HL-60/S4 treated with retinoic acid at 250 ng/mL for 4 days and 3 days (cell line): ENCODE results near the gene ACAP1.

Experiments used
- in situ Hi-C: fragments of 300-500 bp; cut with MboI; formaldehyde crosslinking; loops from 2 replicates; pipeline ENCODE4 v1.7.0; 2022; ENCODE audit warnings: low sequenced_read_pairs

Gene ACAP1

GRCh38 chr17:7336240-7337175 lies at the start of gene ACAP1:
ACAP1 (plus strand) TSS chr17:7336529; CDS start chr17:7336735, 206 bp downstream.
- in situ Hi-C loops: no loop called here

DNA sequence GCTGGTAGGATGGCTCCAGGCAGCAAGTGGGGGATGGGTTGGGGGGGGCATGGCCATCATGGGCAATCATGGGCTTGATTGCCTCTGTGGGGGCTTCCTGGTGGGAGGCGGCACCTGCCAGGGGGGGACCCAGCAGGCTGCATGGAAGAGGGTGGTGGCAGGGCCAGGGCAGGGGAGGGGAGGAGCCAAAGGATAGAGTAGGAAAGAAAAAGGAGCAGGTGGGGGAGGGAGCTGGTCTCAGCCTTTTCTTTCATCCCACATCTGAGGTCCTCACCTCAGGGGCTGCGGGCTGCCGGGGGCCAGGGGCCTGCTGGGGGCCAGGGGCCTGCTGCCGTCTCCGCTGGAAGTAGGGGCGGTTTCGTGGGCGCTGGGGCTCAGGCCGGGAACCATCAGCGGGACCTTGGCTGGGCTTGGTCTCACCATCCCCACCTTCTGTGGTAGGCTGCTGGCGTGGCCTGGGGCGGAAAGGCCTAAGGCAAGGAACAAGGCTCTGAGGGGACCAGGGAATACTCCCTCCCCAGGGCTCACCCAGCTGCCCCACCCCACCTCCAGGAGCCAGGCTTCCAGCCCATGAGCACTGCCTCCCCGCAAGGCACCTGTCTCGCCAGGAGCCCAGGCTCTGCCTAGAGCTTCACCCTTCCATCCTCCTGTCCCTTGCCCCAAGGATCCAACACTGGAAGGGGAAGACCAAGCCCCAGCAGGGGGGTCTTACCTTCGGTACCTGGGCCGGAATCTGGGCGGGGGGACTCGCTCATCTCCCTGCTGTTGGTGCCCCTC lies 46.9 kb upstream of the ACAP1 start:
- in situ Hi-C loops: no loop called here

GRCh38 chr17:7290166-7290565 lies 46.2 kb upstream of the ACAP1 start:
- in situ Hi-C loops: no loop called here

- in situ Hi-C loops: no loop called here
Observed at GRCh38 chr17:7290685-7291084, 45.6 kb upstream of the ACAP1 start.

GRCh38 chr17:7292194-7292593 lies 44.1 kb upstream of the ACAP1 start:
- in situ Hi-C loops: no loop called here

GRCh38 chr17:7292729-7293128 lies 43.6 kb upstream of the ACAP1 start:
- in situ Hi-C loops: no loop called here

- in situ Hi-C loops: no loop called here
Observed at GRCh38 chr17:7293159-7293558, 43.2 kb upstream of the ACAP1 start.

DNA sequence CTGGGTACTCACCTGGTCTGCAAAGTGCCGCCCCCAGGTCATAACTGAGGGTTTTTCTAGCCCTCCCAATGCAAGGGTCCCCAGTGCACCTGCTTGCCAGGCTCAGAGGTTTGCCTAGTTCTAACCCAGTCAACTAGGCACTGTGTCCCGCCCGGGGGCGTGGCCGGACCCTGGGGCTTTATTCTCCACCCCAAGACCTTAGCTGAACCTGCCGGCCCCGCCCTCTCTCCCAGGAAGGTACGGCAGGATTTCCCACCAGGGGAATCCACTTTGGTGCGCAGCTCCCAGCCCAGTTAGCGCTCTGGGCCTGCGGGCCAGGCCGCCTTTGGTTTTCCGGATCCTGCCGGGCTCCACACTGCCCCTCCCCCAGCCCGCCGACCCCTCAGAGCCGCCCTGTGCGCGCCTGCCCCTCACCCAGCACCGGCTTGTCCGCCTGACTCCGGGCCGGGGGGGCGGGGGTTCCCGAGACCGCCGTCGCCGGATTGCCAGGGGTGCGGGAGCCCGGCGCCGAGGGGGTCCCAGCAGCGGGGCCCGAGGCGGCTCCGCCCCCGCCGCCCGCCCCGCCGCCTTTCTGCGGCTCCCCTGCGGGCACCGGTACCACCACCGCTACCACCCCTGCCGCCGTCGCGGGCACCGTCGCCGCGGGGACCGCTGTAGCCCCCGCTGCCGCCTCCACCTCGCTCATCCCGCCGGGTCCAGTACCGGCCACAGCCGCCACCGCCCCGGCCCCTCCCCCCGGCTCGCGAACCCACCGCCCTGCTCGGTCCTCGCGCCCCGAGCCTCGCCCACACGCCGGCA lies 42.3 kb upstream of the ACAP1 start:
- in situ Hi-C loops: no loop called here

- in situ Hi-C loops: no loop called here
Observed at GRCh38 chr17:7294614-7295153, 41.6 kb upstream of the ACAP1 start, which contains the start of gene YBX2. YBX2 (minus strand) TSS chr17:7294639; CDS start chr17:7294500, 139 bp downstream.

GRCh38 chr17:7295230-7296180 lies 40.8 kb upstream of the ACAP1 start:
- in situ Hi-C loops: no loop called here

DNA sequence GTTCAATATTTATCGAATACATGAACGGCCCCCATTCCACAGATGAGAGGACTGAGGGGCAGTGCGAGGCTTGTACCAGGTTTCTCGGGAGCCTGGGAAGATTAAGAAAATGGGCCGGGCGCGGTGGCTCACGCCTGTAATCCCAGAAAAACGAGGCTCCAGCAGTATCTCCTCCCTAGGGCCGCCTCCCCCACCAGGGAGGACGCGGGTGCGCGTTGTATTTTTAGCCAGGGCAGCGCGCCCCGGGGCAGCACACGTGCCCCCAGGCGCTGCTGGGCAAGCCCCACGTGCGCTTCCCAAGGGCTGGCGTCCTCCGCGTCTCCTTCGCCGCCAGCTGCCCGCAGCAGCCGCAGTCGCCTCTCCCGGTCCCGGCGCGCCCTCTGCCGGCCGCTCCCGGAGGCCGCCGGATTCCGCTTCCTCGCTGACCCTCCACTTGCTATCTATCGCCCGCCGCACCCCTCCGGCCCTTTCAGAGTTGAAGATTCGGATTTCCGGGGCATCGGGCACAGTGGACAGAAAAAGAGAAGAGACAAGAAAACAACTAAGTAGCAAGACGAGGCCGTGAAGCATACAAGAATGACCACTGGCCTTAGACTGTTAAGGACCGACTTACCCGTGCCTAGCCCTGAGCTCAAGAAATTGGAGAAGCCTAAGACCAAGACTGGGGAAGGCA lies 40.0 kb upstream of the ACAP1 start:
- in situ Hi-C loops: no loop called here

DNA sequence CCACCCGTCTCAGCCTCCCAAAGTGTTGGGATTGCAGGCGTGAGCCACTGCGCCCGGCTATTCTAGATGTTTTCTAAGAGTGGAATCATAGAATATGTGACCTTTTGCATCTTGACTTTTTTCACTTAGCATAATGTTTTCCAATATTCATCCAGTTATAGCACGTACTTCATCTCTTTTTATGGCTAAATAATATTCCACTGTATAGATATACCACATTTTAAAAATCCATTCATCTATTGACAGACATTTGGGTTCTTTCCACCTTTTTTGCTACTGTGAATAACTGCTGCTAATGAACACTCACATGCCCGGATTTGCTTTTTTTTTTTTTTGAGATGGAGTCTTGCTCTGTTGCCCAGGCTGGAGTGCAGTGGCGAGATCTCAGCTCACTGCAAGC lies 32.1 kb upstream of the ACAP1 start:
- in situ Hi-C loops: no loop called here

GRCh38 chr17:7306911-7307685 lies 29.2 kb upstream of the ACAP1 start, which contains the start of gene EIF5A:
EIF5A (plus strand) TSS chr17:7307628; CDS start chr17:7309636, 2,008 bp downstream.
- in situ Hi-C loops: no loop called here

DNA sequence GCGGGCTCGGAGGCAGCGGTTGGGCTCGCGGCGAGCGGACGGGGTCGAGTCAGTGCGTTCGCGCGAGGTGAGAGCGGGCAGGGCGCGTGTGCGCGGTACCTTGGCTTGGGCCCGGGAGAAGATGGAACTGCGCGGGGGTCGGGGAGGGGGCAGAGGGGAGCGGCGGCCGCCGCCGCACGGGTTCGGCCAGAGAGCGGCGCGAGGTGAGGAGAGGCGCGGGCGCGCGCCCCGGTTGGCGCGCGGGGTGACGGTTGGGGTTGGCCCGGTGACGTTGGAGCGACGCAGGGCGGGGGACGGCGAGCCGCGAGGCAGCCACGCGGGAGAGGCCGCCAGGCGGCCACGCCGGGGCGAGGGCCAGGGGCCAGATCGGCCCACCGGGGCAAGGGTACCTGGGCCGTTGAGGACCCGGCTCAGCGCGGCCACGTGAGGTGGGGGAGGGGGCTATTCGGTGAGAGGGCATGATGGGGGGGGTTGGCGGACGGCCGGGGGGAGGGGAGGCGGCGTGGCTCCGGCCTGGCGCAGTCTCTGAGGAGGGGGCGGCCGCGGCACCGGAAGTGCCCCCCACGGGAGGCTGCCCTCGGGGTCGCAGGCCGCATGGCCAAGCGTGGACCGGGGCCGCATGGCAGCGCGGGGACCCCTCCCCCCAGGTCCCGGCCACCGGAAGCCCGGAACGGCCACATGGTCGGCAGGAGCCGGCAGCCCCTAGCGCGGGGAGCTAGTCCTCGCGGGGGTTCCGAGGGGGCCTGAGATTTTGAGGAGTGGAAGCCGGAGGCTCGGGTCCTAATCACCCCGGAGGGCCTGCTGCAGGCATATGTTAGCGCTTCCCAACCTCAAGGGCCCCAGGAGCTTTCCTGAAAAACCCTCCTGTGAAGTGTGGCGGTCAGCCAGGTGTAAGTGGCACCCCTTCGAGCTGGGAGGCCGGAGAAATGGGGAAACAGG lies 28.4 kb upstream of the ACAP1 start:
- in situ Hi-C loops: no loop called here

GRCh38 chr17:7308625-7309433 lies 27.5 kb upstream of the ACAP1 start:
- in situ Hi-C loops: no loop called here

DNA sequence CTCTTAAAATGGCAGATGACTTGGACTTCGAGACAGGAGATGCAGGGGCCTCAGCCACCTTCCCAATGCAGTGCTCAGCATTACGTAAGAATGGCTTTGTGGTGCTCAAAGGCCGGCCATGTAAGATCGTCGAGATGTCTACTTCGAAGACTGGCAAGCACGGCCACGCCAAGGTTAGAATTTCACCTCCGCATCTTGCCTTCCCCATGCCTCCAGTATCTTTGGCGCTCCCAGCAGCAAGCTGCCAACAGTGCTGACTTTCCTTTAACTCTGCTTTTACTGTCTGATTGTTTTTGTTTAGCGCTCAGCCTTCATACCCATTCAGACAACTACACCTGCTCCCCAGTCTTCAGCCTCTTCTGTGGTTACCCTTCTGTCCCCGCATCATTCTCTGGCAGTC lies 26.7 kb upstream of the ACAP1 start:
- in situ Hi-C loops: no loop called here
